ENCODE results near the gene SLC10A3.
A peak's percentile ranks its signal among the peaks of the same experiment; 100 is the strongest.

The SLC10A3 gene

DNA sequence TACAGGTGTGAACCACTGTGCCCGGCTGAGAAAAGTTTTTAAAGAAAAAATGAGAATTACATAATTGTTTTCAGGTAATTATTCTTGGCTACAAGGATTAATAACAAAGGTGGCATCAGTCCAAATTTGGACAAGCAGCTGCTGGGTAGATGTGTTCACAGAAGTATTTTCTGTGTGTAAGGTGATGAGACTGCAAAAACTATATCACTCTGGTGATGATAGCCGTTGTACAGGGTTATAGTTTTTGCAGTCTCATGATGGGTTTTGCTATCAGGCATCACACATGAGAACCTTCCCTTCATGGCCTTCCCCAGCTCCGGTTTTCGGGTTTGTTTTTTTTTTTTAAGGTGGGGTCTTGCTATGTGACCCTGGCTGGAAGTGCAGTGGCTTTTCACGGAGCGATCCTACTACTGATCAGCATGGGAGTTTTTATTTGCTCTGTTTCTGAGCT lies 5.1 kb upstream of the SLC10A3 start:
- DNase-seq (ENCODE audit: low spot score) = no peak
- TF ChIP-seq, protein P1, sequence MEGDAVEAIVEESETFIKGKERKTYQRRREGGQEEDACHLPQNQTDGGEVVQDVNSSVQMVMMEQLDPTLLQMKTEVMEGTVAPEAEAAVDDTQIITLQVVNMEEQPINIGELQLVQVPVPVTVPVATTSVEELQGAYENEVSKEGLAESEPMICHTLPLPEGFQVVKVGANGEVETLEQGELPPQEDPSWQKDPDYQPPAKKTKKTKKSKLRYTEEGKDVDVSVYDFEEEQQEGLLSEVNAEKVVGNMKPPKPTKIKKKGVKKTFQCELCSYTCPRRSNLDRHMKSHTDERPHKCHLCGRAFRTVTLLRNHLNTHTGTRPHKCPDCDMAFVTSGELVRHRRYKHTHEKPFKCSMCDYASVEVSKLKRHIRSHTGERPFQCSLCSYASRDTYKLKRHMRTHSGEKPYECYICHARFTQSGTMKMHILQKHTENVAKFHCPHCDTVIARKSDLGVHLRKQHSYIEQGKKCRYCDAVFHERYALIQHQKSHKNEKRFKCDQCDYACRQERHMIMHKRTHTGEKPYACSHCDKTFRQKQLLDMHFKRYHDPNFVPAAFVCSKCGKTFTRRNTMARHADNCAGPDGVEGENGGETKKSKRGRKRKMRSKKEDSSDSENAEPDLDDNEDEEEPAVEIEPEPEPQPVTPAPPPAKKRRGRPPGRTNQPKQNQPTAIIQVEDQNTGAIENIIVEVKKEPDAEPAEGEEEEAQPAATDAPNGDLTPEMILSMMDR (IDR thresholded peaks at IDR 0.05; ENCODE audit: extremely low read depth, missing control alignments) = no peak

DNA sequence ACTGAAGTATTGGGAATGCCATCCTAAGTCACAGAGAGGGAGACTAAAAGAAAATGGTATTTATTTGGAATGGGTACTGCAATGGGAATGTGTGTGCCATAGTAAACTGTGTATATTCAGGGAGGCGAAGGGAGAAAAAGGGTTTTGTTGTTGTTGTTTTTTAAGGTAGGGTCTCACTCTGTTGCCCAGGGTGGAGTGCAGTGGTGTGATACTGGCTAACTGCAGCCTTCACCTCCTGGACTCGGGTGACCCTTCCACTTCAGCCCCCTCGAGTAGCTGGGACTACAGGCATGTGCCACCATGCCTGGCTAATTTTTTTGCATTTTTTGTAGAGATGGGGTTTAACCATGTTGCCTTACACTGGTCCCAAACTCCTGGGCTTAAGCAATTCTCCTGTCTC lies 4.3 kb upstream of the SLC10A3 start:
- no peak for DNase-seq (ENCODE audit: low spot score)
- TF ChIP-seq, protein P1 (IDR thresholded peaks at IDR 0.05; ENCODE audit: extremely low read depth, missing control alignments) = no peak

DNA sequence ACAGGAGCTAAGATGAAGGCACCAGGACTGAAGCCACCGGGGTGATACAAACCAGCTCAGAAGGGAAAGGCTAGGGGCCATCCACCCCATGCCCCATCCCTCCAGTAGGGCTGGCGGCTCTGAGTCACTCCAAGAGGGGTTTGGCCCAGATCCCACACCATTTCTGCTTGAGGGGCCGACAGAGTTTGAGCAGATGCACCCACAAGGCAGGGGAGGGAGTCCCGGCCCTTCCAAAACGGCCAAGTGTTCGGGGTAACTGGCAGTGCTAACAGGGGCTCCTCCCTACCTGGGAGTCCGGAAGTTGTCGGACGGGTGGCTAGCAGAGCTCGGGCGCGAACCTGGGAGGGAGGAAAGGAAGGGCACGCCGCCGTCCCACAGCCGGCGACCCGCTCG lies 412 bp downstream of the SLC10A3 start:
- peak; percentile 29 for DNase-seq (ENCODE audit: low spot score)
- TF ChIP-seq, protein P1 (IDR thresholded peaks at IDR 0.05; ENCODE audit: extremely low read depth, missing control alignments) = no peak

DNA sequence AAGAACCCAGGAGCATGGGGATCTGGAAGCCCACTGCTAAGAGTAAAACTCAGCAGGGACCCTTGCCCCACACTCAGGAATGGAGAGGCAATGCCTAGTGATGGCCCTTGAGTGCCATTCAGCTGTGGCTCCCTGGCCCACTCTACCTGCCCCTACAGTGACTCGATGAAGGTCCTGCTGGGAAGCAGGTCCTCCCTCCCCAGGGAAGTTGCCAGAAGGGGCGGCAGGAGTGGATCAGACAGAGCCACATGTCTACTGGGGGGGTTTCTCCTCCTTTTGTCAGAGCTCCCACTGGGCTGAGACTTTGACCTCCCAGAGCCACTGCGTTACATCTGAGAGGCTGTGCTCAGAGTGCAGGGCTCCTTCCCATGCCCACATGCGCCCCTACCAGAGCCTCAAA lies 1.2 kb downstream of the SLC10A3 start:
- no peak for DNase-seq (ENCODE audit: low spot score)
- TF ChIP-seq, protein P1 (IDR thresholded peaks at IDR 0.05; ENCODE audit: extremely low read depth, missing control alignments) = no peak

DNA sequence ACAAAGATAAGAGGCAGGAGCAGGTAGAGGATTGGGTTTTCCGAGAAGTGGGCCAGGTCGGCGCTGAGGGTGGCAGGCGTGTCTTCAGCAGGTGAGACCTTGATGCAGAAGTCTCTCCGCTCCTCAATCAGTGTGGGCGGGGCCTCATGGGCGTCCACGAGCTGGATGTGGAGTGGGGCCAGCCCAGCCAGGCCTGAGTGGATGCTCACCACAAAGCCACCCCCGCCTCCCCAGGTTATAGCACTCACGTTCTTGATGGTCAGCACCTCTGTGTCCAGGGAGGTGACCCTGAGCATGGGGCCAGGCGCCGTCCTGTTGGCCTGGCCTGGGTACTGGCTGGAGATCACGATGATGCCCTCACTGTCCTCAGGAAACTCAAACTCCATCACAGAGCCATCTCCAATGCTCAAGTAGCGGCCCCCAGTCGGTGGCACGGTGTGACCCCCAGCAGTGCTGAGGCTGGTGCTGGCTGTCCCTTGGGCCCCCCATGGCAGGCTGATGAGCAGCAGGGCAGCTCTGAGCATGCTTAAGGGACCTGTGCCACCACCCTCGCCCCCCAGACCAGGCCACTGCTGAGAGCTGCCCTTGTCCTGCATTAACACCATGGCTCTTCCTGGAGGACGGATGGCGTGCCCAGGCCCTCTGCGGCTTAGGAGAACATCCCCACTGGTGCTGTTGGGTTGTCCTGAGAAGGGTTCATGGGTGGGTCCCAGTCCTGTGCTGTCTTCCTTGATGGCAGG lies 1.9 kb downstream of the SLC10A3 start:
- no peak for DNase-seq (ENCODE audit: low spot score)
- TF ChIP-seq, protein P1 (IDR thresholded peaks at IDR 0.05; ENCODE audit: extremely low read depth, missing control alignments) = no peak

DNA sequence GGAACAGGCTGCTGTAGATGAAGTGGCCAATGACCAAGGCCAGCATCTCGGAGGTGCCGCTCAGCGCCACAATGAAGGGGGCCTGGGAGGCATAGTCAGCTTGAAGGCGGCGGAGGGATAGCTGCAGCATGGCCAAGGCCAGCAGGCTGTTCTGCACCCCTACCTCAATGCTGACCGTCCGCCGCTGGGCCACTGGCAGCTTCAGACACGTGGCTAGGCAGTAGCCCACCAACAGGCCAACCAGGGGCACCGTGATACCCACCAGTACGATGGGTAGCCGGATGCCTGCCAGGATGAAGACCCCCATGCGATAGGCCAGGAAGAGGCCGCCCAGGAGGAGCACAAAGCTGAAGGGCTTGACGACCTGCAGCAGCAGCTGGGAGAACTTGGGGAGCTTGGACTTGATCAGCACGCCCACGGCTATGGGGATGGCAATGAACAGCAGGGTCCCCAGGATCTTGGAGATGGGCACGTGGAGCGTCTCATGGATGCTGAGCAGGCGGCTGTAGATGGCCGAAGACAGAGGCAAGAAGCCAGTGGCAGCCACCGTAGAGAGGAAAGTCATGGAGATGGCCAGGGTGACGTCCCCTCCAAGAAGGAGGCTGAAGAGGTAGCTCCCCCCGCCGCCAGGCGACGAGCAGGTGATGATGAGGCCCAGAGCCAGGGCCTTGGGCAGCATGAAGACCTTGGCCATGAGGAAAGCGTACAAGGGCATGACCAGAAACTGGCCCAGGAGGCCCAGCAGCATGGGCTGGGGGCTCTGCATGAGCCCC lies 2.7 kb downstream of the SLC10A3 start:
- TF ChIP-seq, protein P1 (IDR thresholded peaks at IDR 0.05; ENCODE audit: extremely low read depth, missing control alignments) = no peak

More for the DNA sequence above, 2.7 kb downstream of the SLC10A3 start:
- no peak for DNase-seq (ENCODE audit: low spot score)

All from GM20000 (cell line).